GM18502 (cell line): ENCODE measurements around the gene MTUS2.
A peak's percentile ranks its signal among the peaks of the same experiment; 100 is the strongest.
"Not testable (repeated sequence)": the region's sequence is repeated elsewhere in the genome, so short reads cannot be mapped to it uniquely, and the experiment has no call there.

Experiments used
- ATAC-seq: cut with Tn5 transposase; IDR thresholded peaks from one replicate; pipeline ENCODE4 v1.9.1; 2021; ENCODE audit warnings: mild to moderate bottlenecking; ENCODE audit not compliant: unreplicated experiment, poor library complexity

MTUS2 gene

DNA sequence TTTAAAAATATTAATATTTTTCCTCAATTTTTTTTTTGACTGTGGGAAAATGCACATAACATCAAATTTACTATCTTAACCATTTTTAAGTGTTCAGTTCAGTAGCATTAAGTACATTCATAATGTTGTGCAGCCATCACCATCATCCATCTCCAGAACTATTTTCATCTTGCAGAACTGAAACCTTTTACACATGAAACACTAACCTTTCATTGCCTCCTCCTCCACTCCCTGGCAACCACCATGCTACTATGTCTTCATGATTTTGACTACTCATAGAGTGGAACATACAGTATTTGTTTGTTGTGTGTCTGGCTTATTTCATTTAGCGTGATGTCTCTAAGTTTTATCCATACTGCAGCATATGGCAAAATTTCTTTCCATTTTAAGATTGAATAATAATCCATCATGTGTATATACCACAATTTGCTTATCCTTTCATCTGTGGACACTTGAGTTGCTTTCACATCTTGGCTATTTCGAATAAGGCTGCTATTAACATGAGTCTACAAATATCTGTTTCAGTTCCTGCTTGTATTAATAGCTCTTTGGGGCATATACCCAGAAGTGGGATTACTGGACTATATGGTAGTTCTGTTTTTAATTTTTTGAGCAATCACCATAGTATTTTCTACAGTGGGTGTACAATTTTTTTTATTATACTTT is 376.4 kb downstream of the MTUS2 start:
- peak; percentile 97 for ATAC-seq

DNA sequence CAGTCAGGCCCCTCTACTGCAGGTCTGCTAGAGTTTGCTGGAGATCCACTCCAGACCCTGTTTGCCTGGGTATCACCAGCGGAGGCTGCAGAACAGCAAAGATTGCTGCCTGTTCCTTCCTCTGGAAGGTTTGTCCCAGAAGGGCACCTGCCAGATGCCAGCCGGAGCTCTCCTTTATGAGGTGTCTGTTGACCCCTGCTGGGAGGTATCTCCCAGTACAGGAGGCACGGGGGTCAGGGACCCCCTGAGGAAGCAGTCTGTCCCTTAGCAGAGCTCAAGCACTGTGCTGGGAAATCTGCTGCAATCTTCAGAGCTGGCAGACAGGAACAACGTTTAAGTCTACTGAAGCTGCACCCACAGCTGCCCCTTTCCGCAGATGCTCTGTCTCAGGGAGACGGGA is 382.6 kb downstream of the MTUS2 start:
- not testable (repeated sequence) for ATAC-seq

DNA sequence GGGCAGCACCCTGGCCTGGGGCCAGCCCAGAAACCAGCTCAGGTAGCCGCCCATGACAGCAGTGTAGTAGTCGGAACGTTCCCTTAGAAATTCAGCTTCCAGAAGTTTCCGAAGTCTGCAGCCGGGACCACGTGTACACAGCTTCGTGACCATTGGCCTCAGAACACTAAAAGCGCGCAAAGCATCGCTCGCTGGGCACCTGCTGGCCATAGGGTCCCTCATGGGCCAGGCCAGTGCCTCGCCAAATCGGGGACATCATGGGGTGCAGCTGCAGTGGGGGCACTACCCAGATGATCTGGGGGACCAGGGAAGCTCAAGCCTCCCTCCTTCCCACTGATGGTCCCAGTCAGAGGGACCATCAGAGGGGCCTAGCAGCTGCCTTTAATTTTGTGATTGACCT is 384.5 kb downstream of the MTUS2 start:
- no peak for ATAC-seq

DNA sequence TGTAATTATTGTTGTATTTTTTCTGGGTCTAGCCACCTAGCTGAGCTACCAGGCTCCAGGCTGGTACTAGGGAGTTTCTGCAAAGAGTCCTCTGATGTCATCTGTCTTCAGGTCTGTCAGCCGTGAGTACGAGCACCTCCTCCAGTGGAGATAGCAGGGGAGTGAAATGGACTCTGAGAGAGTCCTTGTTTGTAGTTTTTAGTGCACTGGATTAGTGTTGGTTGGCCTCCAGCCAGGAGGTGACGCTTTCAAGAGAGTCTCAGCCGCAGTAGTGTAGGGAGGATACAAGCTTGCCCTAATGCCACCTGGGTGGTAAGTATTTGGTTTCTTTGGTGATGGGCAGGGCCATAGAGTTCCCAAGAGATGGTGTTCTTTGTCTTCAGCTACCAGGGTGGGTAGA is 390.5 kb downstream of the MTUS2 start:
- no peak for ATAC-seq

DNA sequence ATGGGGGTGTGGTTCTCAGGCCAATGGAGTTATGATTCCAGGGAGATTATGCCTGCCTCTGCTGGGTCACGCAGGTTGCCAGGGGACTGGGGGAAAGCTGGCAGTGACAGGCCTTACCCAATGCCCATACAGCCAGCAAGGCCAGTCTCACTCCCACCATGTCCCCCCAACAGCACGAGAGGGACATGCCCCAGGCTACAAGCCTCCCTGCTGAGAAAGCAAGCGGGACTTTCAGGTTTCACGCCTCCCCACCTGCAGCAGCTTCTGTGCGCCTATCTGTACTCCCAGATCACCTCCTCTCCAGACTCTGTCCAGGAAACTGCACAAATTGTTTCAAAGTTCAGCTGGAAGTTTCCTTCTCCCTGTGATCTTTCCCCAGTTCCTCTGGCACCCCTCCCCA is 391.0 kb downstream of the MTUS2 start:
- not testable (repeated sequence) for ATAC-seq

DNA sequence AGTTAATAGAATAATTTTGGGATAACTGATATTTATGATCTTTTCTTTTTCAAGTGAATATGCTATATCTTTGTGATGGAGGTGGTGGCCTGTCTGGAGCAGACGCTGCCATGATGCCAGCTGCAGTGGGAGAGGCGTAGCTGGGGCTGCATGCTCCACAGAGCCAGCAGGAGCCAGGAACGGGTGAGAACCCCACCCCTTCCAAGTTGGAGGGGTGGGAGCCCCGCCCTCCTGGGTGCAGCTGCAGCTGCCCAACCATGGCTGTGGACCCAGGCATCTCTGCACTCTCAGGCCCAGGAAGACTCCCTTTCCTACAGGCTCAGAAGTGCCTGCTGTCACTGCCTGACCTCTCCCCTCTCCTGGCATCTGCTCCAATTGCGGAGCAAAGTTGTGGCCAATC is 402.3 kb downstream of the MTUS2 start:
- ATAC-seq, result no peak

DNA sequence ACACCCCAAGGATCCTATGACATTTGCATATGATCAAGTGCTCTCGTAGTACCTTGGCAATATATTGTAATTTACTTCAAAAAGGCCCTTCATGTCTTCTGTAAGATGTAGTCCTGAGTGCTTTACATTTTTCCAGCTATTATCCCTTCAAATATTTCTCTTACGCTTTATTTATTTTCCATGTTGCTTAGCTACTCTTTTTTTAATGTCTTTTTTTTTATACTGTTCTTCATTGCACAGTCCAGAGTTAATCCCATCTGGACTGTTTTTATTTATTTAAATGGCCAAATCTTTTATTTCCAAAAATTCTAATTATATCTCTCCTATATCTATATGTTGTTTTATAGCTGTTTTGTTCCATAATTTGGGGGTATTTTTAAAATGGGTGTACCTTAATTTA is 404.1 kb downstream of the MTUS2 start:
- no peak for ATAC-seq

DNA sequence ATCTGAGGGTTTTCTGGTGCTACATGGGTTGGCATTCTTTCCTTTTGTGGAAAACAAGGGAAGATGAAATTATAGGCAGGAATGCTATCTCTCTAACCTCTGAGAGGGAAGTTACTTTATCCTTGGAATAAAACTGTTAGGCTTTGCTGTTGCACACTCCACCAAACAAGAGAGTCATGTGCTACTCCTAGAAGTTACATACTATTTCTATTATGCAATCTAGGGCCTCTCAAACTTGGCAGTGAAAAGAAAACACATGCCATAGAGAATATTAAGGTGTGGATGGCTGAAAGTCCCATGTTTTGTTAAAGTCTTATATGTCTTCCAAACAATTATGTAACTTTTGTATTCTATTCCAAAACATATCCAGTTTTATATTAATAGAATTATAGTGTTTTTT is 407.4 kb downstream of the MTUS2 start:
- no peak for ATAC-seq

DNA sequence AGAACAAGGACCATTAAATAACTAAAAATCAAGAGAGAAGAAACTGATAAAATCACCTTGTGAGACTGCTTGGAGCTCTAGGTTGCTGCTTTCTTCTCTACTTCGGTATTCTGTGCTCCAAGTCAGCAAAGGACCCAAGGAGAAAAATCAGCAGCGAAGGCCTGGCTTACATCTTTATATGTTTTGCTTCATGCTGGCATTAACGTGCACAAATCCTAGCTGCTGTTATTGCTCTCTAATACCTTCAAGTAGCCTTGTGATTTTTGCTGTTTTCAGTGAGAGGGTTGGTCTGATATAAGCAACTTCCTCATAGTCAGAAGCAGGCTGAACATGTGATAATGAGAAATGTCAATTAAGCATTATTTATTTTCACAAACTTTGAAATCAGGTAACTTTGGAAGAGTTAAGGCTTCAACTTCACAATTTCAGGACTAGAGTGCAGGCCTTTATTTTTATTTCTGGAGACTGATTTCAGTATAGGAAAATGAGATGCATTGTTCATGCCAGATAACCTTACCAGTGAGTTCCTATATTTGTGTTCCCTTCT is 410.2 kb downstream of the MTUS2 start:
- ATAC-seq, result no peak

DNA sequence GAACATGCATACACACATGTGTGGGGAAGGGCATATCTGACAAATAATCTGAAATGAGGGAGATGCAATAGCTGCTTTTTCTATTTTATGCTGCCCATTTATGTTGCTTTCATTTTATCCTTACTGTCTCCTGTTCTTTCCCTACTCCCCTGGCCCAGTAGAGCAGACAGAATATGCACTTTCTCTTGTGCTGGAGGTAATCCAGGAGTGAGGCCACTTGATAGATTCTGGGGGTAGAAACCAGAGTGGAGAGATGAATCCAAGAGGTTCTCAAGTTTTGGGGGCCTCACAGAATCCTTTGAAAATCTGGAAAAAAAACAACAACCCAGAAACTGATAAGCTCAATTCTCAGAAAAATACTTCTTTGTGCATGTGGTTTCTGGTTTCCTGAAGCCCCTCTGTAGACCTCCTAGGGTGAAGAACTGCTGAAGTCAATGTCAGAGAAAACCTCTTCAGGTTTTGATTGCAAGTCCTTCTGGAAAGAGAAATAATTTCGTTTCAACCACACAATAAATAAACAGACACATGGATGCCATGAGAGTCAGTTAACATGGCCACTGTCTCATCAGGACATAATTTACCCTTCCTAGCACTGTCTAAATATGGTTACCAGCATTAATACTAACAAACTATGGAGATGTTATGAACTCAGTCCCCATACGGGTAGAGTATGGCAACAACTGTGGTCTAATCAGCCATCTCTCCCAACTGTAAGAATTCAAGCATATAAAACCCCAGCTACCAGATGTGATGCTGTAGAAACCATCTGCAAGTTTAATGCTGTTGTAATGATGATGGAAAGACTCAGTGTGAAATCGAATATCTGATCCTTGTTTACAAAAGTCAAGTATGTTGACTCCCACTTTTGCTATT is 419.8 kb downstream of the MTUS2 start:
- ATAC-seq, result no peak

DNA sequence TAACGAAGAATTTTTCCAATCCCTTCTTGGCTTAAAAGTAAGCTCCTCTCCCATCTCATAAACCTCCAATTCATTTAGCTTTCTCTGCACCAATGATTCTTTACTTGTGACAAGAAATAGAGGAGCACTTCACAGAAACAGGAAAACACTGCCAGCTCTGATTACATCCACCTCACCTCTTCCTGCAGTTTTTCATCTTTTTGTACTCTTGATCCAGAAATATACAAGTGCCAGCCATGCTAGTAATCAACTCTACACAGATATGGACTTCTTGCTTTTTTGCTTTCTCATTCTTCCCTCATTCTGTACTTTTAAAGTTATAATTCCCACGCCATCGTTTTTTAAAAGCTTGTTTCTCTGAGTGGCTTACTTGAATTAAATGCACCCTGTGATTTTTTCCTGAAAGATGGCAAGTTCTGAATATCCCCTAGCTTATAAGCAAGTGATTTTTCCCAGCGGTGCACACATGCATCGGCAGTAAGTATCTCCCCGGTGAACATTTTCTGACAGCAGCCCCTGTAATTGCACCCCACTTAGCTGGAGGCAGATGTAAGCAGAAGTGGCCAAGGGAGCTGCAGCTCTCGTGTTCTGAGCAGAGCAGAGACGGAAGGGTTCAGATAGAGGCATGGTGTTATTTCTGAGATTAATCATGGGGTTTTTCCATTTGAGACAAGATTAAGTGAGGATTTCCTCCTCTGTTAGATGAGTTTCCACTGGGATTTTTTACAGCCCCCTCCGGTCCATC is 434.7 kb downstream of the MTUS2 start:
- ATAC-seq, result no peak

DNA sequence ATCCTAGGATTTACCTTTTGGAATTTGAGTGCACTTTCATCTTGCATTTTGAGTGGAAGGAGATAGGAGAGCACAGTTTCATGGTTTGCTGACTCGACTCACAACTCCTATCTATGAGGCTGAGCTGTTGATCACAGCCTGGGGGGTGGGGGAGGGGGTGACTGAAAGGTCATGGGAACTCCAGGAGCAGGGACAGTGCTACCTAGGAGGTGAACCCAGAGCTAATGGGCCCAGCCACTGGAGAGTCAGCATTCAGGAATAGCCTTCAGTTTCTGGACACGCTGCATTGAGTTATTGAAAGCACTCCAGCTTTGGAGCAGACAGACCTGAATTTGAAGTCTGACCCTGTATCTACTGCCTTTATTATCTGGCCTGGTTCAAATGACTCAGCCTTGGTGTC is 435.4 kb downstream of the MTUS2 start:
- ATAC-seq, result no peak

DNA sequence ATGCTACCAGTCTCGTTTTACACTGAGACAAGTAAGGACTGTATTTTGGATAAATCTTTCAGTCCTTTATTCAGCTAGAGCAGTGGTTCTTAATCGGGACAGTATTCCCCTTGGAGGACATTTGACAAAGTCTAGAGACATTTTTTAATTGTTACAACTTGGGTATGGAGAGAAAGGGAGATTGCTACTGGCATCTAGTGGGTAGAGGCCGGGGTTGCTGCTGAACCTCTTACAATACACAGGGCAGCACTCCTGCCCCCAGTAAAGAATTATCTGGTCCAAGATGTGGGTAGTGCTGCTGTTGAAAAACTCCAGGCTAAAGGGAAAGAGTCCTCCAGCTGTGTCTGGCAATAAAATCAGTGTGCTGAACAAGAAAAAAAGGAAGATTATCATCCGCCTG is 440.5 kb downstream of the MTUS2 start:
- ATAC-seq, result no peak

DNA sequence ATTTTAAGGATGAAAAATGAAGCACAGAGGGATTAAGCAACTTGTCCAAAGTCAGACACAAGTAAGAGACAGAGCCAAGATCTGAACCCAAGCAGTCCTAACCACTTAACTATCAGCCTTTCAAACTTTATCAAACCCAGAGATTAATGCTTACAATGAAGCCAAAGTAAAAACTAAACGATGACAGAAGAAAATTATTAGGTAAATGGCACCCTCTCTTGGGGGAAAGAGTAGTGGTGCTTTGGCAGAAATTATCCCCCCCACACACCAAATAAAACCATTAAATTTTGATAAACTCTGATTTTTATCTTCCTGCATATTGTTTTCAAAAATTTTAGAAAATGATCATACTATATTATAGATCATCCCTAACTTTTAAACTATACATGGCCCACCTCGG is 446.1 kb downstream of the MTUS2 start:
- ATAC-seq, result no peak

DNA sequence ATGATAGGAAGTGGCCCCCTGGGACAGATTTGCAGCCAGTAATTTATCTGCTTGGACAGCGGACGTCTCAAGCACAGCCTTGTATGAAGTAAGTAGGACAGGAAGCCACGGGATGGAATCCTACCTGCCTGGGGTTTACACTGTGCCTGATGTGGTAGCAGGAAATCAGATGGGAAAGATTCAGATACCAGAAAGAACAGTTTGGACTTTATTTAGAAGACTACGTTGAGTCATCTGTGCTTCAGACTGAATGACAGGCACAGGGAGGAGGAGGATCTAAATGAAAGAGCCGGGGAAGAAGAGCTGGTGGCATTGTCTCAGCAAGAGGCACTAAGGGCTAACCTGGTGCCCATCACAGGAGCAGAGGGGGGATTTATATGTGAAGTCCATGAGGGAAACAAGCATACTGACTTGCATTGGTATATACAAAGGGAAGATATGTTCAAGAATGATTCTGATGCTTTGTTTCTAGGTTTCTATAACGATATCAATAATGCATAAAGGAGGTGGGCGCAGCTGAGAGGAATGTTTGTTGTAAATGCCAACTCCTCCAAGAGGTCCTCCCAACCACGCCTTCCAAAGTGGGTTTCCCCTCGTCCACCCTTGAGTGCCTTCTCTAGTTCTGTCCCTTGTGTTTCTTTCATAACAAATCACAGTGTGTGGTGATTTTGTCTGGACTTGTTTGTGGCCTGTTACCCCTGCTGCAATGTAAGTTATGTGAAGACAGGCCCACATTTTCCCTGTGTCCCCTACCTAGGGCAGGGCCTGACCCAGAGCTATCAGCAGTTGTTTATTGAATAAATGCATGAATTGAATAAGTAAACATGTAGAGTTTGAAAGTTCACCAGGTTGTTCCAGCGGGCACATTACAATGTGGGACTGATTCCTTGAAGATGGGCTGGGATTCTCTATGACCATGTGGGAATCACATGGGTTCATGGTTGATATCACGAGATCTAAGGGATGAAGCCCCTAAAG is 446.9 kb downstream of the MTUS2 start:
- no peak for ATAC-seq

DNA sequence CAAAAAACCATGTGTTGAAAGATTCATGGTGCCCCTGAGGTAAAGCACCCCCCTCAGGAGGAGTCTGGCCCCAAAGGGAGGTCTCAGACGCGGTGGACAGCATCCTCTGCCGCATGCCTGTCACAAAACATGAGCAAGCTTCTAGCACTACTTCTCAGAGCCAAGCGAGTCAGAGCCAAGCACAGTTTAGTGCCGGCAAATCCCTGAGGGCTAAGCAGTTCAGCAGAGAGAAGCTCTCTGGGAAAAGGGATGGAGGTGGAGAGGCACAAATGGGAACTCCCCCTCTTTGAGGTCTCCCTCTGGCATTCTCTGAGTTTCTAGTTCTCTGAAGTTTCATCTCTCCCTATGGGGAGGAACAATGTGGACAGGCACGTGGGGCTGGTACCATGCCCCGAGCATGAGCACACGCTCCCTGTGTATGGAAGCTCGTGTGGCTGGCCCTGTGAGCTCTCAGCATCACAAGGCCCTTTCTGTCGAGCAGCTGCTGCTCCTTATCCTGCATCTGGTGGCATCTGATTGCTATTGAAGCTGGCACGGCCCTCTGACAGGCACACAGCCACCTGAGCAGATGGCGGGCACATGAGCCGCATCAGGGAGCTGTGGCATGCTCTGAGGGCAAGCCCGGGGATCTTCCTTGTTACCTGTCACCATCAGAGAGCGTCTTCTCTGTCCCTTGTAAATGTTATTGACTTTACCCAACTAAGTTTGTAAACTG is 450.3 kb downstream of the MTUS2 start:
- no peak for ATAC-seq

DNA sequence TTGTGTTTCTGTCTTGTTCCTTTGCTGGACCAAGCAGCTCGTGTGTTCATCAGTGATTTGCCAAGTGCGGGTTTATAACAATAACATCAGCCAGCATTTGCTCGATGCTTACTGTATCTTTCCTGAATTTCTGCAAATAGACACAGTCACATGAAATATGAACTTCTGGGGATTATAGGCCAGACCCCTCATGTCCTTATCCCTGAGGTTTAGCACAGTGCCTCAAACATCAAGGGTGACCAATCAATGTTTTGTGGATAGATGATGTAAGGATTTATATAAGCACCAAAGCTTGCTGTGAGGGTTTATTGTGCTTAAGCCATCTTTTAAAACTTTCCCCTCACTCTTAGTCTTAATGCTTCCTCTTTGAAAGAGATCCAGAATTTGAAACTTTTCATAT is 451.5 kb downstream of the MTUS2 start:
- no peak for ATAC-seq

DNA sequence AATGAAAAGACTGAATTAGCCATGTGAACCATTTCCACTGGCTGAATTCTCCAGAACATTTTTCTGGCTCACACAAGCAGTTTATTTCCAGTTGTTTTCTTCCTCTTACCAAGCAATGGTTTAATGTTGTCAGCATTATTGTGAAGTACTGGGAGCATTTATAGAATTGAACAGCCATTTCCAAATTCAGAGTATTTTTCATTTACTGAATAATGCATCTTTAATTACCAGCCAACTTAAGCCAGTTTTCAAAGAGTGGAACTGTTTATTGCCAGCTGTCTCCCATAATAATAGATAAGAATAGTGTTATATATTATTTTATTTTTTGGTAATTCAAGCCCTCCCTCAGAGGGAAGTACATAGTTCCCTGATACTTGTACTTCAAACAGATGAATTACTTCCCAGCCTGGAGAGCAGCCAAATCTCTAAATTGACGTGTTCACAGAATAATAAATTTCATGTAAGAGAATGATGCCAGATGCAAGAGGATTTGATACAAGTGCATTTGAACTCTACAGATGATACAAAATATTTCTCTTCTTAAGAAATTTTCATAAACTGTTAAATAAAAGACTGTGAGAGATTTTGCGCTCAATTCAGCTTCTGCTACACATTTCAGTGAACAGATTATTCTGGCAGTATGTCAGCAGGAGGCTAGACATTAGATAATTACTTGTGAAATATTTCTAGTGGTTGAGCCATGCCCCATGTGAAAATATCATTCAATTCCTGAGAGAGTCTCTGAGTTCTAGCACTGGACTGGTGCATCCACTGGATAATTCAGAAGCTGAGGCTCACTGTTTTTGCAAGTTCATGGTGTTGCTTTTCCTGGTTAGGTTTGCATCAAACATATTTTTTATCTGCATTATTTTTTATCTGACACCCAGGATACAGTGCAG is 459.5 kb downstream of the MTUS2 start:
- ATAC-seq, result no peak
